ENCODE results near the gene SLC44A3. TPM values are rescaled to one million over a fixed set of nuclear protein-coding genes. Genes with fewer than 3 reads are reported as not detected.

The SLC44A3 gene
- total and polyA plus RNA-seq, 2 of the 8 experiments (the other 6 are each of a cell fraction or from before 2014, with no cell fraction given) = 4.2 to 5.0 TPM

DNA sequence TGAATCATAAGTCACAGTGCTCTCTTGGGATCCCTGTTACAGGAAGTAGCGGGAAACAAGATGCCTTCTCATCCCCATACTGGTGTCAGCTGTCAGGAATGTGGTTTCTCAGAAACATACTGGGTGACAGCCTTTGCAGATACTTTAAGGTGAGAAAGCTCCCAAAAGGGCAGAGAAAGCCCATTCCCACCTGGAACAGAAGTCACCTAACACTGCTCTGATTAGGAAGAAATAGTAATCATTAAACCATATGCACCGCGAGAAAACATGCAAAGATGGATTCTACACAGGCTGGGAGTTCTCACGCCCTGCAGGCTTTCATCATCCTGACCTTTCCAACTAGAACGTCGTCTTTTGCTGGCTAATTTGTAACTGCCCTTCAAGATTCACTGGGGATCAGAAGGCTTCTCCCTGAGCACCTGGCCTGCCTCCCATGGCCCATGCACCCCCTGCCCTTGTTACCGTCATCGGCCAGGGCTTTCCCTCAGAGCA is 46.2 kb upstream of the SLC44A3 start:
- Histone ChIP-seq H3K56ac (replicated peaks; ENCODE audit: insufficient read length, low read depth, low read length) (no peak overlapping the region), H3K14ac (ENCODE audit: insufficient read length) (no peak overlapping the region), H3K27me3 (replicated peaks in 1 of 4; ENCODE audit: control insufficient read depth in 3 of 4, extremely low read depth in 1 of 4, insufficient read depth in 3 of 4, low read length in 3 of 4) (no peaks in the 10 kb centered on the region), H2BK5ac (ENCODE audit: low read depth, low read length) (no peak overlapping the region), H4K8ac (ENCODE audit: extremely low read depth, insufficient read depth, low read length) (no peak overlapping the region), H3K79me2 (ENCODE audit: control insufficient read depth in 1 of 2, insufficient read depth in 2 of 2, low read length in 2 of 2) (no peaks in the 10 kb centered on the region), H2BK120ac (replicated peaks; ENCODE audit: low read depth, low read length) (no peak overlapping the region), H3K9me3 (ENCODE audit: insufficient read depth in 2 of 2, low read depth in 1 of 2, low read length in 1 of 2) (no peaks in the 10 kb centered on the region), H3K9ac (replicated peaks in 1 of 4; ENCODE audit: extremely low read depth in 1 of 4, low read depth in 3 of 4, low read length in 3 of 4) (no peak overlapping the region), H2AFZ (ENCODE audit: low read length) (no peak overlapping the region), H3K4ac (replicated peaks; ENCODE audit: insufficient read length, low read depth, low read length) (no peak overlapping the region), H2AK5ac (ENCODE audit: low read depth, low read length) (no peak overlapping the region), H4K5ac (ENCODE audit: insufficient read length, low read depth, low read length) (no peak overlapping the region), H3K27ac (ENCODE audit: low read depth, low read length) (no peak overlapping the region), H3K36me3 (ENCODE audit: control insufficient read depth in 2 of 4, insufficient read depth in 4 of 4, low read length in 3 of 4) (no peaks in the 10 kb centered on the region), H4K20me1 (replicated peaks in 1 of 2; ENCODE audit: control insufficient read depth in 1 of 2, insufficient read depth in 2 of 2, low read length in 2 of 2) (no peaks in the 10 kb centered on the region), H2BK12ac (ENCODE audit: low read depth, low read length) (no peak overlapping the region), H3K23me2 (ENCODE audit: low read depth, low read length) (peaks cover 3% of the 10 kb centered on the region; the same call in 1 of the 2 replicates), H3K4me2 (ENCODE audit: insufficient read depth in 1 of 2, low read depth in 2 of 2, low read length in 2 of 2) (no peak overlapping the region), H4K91ac (replicated peaks; ENCODE audit: insufficient read length, low read length) (no peak overlapping the region), H3K4me1 (replicated peaks in 1 of 4; ENCODE audit: control insufficient read depth in 3 of 4, insufficient read depth in 4 of 4, low read length in 3 of 4) (no peaks in the 10 kb centered on the region), H3K79me1 (ENCODE audit: low read depth, low read length) (no peaks in the 10 kb centered on the region; the same call in 1 of the 2 replicates), H3K4me3 (ENCODE audit: extremely low read depth in 1 of 4, insufficient read depth in 2 of 4, low read depth in 3 of 4, low read length in 4 of 4) (no peak overlapping the region), H3K23ac (ENCODE audit: insufficient read length) (no peak overlapping the region), H2BK15ac (ENCODE audit: low read length) (no peak overlapping the region), H2BK20ac (ENCODE audit: low read length) (no peak overlapping the region), H3K18ac (ENCODE audit: extremely low read depth, low read length) (no peak overlapping the region)
- no peak for DNase-seq (ENCODE audit: low read depth in 1 of 2, low spot score in 2 of 2)
- FAIRE-seq = no peak
- 91% methylated on average over 8 of the region's 8 CpGs; no CpG with 5 or more reads in 1 of the 2 experiments for WGBS, 2 experiments (ENCODE audit: extremely low coverage in 1 of 2, insufficient coverage in 1 of 2, insufficient read length in 1 of 2, insufficient replicate concordance in 2 of 2, low coverage in 1 of 2, low lambda C conversion rate in 2 of 2, missing lambda C conversion rate in 1 of 2)
- POLR2A ChIA-PET (ENCODE audit: partially characterized antibody) = interaction anchor here (0.6 kb wide), 1 partner anchor 444 kb away, joined by 3 read pairs; no protein-coding TSS in a partner anchor
- CTCF ChIA-PET (ENCODE audit: partially characterized antibody) = interaction anchor here (0.7 to 1.3 kb wide), 5 partner anchors 8 to 76 kb away, joined by 3 to 4 read pairs (median 4); no protein-coding TSS in a partner anchor
- no peak for TF ChIP-seq CTBP2 (IDR thresholded peaks at IDR 0.05; ENCODE audit: borderline replicate concordance, insufficient read depth, insufficient read length, low read length)
- no peak for TF ChIP-seq TBP (IDR thresholded peaks at IDR 0.05; ENCODE audit: low read depth, low read length)
- no peak for TF ChIP-seq EGR1 (IDR thresholded peaks at IDR 0.05; ENCODE audit: borderline replicate concordance, low read depth, low read length)

All from H1 (cell line).